HG02588 (cell line): ENCODE measurements around the gene CMTR2.

Source experiments
- ATAC-seq: cut with Tn5 transposase; IDR thresholded peaks from one replicate; pipeline ENCODE4 v1.9.1; 2021; ENCODE audit warnings: mild to moderate bottlenecking, moderate library complexity; ENCODE audit not compliant: unreplicated experiment

CMTR2 gene

GRCh38 chr16:71282943-71283342 is 6.3 kb downstream of the CMTR2 start:
- ATAC-seq: no peak

- no peak for ATAC-seq
These were observed 12.4 kb downstream of the CMTR2 start for GRCh38 chr16:71276589-71277334.

- ATAC-seq: no peak
These were observed 15.8 kb downstream of the CMTR2 start for GRCh38 chr16:71273384-71273783.

- no peak for ATAC-seq
These were observed 24.9 kb downstream of the CMTR2 start for GRCh38 chr16:71264299-71264698.

- no peak for ATAC-seq
These were observed 25.6 kb downstream of the CMTR2 start for GRCh38 chr16:71263582-71263981.

GRCh38 chr16:71262391-71262790 is 26.8 kb downstream of the CMTR2 start:
- ATAC-seq: no peak

GRCh38 chr16:71260995-71261394 is 28.2 kb downstream of the CMTR2 start:
- ATAC-seq: no peak

GRCh38 chr16:71259086-71259485 is 30.1 kb downstream of the CMTR2 start:
- ATAC-seq: no peak

- ATAC-seq: no peak
These were observed 30.8 kb downstream of the CMTR2 start for GRCh38 chr16:71258372-71258771.

GRCh38 chr16:71257768-71258167 is 31.4 kb downstream of the CMTR2 start:
- no peak for ATAC-seq

GRCh38 chr16:71255721-71256120 is 33.5 kb downstream of the CMTR2 start:
- no peak for ATAC-seq

GRCh38 chr16:71254832-71255525 is 34.2 kb downstream of the CMTR2 start:
- no peak for ATAC-seq

- ATAC-seq: no peak
These were observed 38.6 kb downstream of the CMTR2 start for GRCh38 chr16:71250461-71251235.

GRCh38 chr16:71249399-71249798 is 39.8 kb downstream of the CMTR2 start:
- ATAC-seq: no peak

- ATAC-seq: no peak
These were observed 41.7 kb downstream of the CMTR2 start for GRCh38 chr16:71247478-71247877.

- ATAC-seq: no peak
These were observed 42.9 kb downstream of the CMTR2 start for GRCh38 chr16:71246309-71246708.

GRCh38 chr16:71244521-71244920 is 44.7 kb downstream of the CMTR2 start:
- no peak for ATAC-seq

- ATAC-seq: no peak
These were observed 46.6 kb downstream of the CMTR2 start for GRCh38 chr16:71242601-71243000.

GRCh38 chr16:71242036-71242435 is 47.2 kb downstream of the CMTR2 start:
- no peak for ATAC-seq
